NT2/D1 (cell line): ENCODE results near the gene MAB21L2.

Source experiments
- DNase-seq: peaks from one replicate; pipeline ENCODE4 v3.0.0-alpha.2; 2011; ENCODE audit warnings: low read depth, low spot score
- H3K27me3 ChIP-seq: 2 replicates; pipeline ENCODE4 v1.6.0; 2011; ENCODE audit warnings: mild to moderate bottlenecking; ENCODE audit not compliant: insufficient read length, insufficient read depth
- H3K36me3 ChIP-seq: 2 replicates; pipeline ENCODE4 v1.6.1; 2011; ENCODE audit warnings: mild to moderate bottlenecking, low read length, mixed read lengths; ENCODE audit not compliant: insufficient read depth, insufficient read length
- H3K4me1 ChIP-seq: 2 replicates; pipeline ENCODE4 v1.5.1; 2011; ENCODE audit not compliant: insufficient read depth, insufficient read length
- H3K4me3 ChIP-seq: 2 replicates; pipeline ENCODE4 v1.5.1; 2011; ENCODE audit warnings: low read depth; ENCODE audit not compliant: insufficient read length
- H3K9ac ChIP-seq: 2 replicates; pipeline ENCODE4 v1.6.0; 2011; ENCODE audit warnings: low read depth; ENCODE audit not compliant: insufficient read length
- H3K9me3 ChIP-seq: 2 replicates; pipeline ENCODE4 v1.5.1; 2011; ENCODE audit warnings: mild to moderate bottlenecking, low read length; ENCODE audit not compliant: insufficient read depth
- SUZ12 ChIP-seq: IDR thresholded peaks from 2 replicates; pipeline ENCODE4 v1.6.1; 2011; ENCODE audit not compliant: insufficient read length, insufficient read depth; ENCODE audit errors: extremely low read depth
- YY1 ChIP-seq: IDR thresholded peaks from 2 replicates; pipeline ENCODE4 v1.6.1; 2011; ENCODE audit not compliant: insufficient read length, insufficient read depth
- ZNF274 ChIP-seq: IDR thresholded peaks from 2 replicates; pipeline ENCODE4 v1.6.1; 2011; ENCODE audit warnings: mild to moderate bottlenecking, low read depth, low read length

MAB21L2 gene

DNA sequence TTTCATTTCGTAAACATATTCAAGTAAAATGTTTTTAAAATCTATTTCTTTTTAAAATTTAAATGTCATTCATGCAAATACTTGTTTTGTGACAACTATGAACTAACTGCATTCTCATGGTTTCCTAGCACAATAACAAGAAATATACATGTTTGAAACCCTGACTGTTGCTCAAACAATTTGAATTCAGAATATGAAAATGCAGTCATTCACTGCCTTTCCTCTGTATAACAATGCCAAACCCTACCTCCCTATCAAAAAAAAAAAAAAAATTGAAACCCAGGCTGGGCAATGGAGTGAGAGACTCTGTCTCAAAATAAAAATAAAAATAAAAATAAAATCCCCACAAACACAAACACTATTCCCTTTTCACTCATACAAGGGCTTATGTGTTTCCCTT is 42.1 kb downstream of the MAB21L2 start:
- H3K9ac ChIP-seq = no peak overlapping the region
- DNase-seq = no peak
- no peaks in the 10 kb centered on the region for H3K36me3 ChIP-seq
- no peak overlapping the region for H3K4me3 ChIP-seq
- no peak for TF ChIP-seq SUZ12
- TF ChIP-seq ZNF274 = no peak
- TF ChIP-seq YY1 = no peak
- H3K27me3 ChIP-seq = no peaks in the 10 kb centered on the region
- H3K9me3 ChIP-seq = no peaks in the 10 kb centered on the region
- H3K4me1 ChIP-seq = no peaks in the 10 kb centered on the region

GRCh38 chr4:150625033-150625432 is 43.1 kb downstream of the MAB21L2 start:
- no peak overlapping the region for H3K4me3 ChIP-seq
- no peaks in the 10 kb centered on the region for H3K9me3 ChIP-seq
- H3K4me1 ChIP-seq = no peaks in the 10 kb centered on the region
- no peak for TF ChIP-seq YY1
- no peak for TF ChIP-seq ZNF274
- no peak for TF ChIP-seq SUZ12
- no peak for DNase-seq
- H3K27me3 ChIP-seq = no peaks in the 10 kb centered on the region
- H3K36me3 ChIP-seq = no peaks in the 10 kb centered on the region
- no peak overlapping the region for H3K9ac ChIP-seq

DNA sequence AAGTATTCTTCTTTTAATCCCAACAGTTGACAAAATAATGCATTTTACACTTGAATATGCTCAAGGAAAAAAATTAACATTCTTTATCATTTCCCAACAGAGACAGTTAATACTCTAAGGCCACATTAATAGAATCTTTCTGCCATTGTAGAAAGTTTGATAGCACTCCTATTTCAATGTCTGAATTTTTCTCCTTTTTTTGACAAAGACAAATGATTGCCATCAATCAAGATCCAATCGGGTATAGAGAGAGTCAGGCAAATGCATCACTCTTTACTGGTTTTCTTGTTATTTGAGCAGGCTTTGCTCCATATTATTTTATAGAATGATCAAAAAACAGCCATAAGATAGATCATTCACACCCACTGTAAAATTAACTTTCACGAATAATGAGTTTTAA is 46.1 kb downstream of the MAB21L2 start:
- Histone ChIP-seq H3K36me3 (no peaks in the 10 kb centered on the region), H3K9me3 (no peaks in the 10 kb centered on the region), H3K27me3 (no peaks in the 10 kb centered on the region), H3K4me3 (no peak overlapping the region), H3K9ac (no peak overlapping the region), H3K4me1 (no peaks in the 10 kb centered on the region)
- no peak for TF ChIP-seq ZNF274
- TF ChIP-seq YY1 = no peak
- no peak for TF ChIP-seq SUZ12
- no peak for DNase-seq

GRCh38 chr4:150632639-150633038 is 50.7 kb downstream of the MAB21L2 start:
- TF ChIP-seq YY1 = no peak
- no peak for TF ChIP-seq SUZ12
- TF ChIP-seq ZNF274 = no peak
- Histone ChIP-seq H3K9ac (no peak overlapping the region), H3K27me3 (no peaks in the 10 kb centered on the region), H3K9me3 (no peaks in the 10 kb centered on the region), H3K4me3 (no peak overlapping the region), H3K36me3 (no peaks in the 10 kb centered on the region), H3K4me1 (no peaks in the 10 kb centered on the region)
- no peak for DNase-seq
